ENCODE results near the gene LHX2.

LHX2 gene

DNA sequence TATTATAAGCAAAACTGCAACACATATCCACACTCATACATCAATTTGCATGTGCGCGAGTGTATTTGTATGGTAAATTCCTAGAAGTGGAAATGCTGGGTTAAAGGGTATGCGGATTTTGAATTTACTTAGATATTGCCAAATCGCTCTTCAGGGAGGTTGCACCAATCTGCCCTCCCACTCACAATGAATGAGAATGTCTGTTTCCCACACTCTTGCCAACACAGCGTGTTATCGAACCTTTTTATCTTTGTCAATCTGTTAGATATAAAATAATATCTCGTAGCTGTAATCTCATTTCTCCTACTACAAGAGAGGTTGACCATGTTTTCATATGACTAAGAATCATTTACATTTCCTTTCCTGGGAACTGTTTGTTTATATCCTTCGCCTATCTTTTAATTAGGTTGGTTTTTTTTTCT is 35.7 kb downstream of the LHX2 start:
- in situ Hi-C loops (cut with MboI; ENCODE audit: low sequenced_read_pairs), result loop anchor here (25.0 kb wide), 1 partner anchor 510 kb away; no protein-coding TSS in a partner anchor

DNA sequence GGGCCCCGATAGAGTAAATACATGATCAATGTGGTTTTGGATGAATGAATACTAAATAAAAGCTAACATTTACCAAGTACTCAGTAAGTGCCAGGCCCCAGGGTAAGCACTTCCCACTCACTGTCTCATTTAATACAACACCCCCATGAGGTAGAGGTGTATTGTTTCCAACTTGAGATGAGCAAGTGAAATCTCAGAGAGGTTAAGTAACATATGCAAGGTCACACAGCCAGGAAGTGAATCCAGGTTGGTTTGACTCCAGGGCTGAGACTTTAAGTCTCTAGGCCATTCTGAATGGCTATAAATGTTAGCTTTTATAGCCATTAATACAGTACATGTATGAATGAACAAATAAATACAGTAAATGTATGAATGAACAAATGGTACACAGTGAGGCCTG is 39.4 kb downstream of the LHX2 start:
- in situ Hi-C loops (cut with MboI; ENCODE audit: low sequenced_read_pairs), result no loop called here

GRCh38 chr9:124052401-124052800 is 40.8 kb downstream of the LHX2 start:
- in situ Hi-C loops (cut with MboI; ENCODE audit: low sequenced_read_pairs), result no loop called here

DNA sequence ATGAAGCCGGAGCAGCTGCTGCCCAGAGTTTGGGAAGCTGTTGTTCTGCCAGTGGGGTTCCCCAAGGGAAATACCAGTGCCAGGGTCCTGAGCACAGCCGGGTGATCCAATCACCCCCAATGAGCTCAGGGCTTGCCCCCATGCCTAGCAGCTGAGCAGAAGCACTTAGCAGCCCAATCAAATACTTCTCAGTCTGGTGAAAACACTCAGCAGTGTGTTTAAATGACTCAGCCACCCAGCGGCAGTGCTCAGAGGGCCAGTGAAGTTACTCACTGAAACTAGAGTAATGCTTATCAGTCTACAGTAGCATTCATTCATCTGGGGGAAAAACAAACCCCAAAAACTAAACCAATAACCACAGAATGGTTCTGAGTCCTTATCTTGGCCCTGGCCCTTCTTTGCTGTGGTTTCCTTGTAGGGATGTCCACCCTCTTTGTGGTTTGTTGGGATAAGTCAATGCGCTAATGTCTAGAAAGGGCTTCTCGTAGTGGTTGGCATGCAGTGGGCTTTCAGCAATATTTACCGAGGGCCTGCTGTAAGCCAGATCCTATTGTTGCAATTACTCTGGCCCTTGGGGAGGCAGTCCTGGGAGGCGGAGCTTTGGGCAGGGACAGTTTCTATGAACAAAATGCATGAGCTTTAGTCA is 43.1 kb downstream of the LHX2 start:
- in situ Hi-C loops (cut with MboI; ENCODE audit: low sequenced_read_pairs), result no loop called here

- in situ Hi-C loops (cut with MboI; ENCODE audit: low sequenced_read_pairs), result no loop called here
These were observed 49.5 kb downstream of the LHX2 start for GRCh38 chr9:124060844-124061605.

DNA sequence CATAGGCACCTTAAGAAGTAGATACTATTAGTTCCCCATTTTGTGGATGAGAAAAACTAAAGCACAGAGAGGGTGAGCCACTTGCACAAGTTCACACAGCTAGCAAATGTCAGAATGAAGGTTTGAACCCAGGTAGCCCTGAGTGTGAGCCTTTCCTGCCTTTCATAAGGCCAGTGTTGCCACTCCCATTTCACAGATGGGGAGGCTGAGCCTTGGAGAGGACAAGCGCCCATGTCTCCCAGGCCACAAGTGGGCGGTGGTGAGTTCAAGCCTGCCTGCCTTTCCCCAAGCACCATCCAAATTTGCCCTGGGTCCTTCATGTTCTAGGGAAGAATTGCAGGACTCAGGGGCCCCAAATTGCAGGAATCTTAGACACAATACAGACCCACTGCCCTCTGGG is 50.6 kb downstream of the LHX2 start:
- in situ Hi-C loops (cut with MboI; ENCODE audit: low sequenced_read_pairs), result no loop called here

GRCh38 chr9:124066783-124067577 is 55.4 kb downstream of the LHX2 start:
- in situ Hi-C loops (cut with MboI; ENCODE audit: low sequenced_read_pairs), result no loop called here

GRCh38 chr9:124068251-124068650 is 56.7 kb downstream of the LHX2 start:
- in situ Hi-C loops (cut with MboI; ENCODE audit: low sequenced_read_pairs), result no loop called here

- in situ Hi-C loops (cut with MboI; ENCODE audit: low sequenced_read_pairs), result no loop called here
These were observed 63.2 kb downstream of the LHX2 start for GRCh38 chr9:124074746-124075145.

DNA sequence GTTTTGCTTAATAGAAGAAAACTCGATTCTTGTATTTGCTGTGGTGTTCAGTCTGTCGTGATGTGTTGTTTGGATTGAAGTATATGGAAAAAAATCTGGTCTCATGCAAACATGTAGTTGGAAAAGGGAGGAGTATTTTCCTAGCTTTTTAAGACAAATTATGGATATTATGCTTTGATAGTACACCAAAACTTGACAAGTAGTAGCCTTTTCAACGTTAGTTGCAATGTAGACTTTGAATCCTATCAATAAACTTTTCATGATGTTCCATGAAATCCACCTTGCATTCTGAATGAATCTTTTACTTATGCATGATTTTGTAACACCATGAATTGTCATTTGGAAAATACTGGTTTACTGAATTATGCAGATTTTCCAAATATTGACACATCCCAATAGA is 64.2 kb downstream of the LHX2 start:
- in situ Hi-C loops (cut with MboI; ENCODE audit: low sequenced_read_pairs), result no loop called here

DNA sequence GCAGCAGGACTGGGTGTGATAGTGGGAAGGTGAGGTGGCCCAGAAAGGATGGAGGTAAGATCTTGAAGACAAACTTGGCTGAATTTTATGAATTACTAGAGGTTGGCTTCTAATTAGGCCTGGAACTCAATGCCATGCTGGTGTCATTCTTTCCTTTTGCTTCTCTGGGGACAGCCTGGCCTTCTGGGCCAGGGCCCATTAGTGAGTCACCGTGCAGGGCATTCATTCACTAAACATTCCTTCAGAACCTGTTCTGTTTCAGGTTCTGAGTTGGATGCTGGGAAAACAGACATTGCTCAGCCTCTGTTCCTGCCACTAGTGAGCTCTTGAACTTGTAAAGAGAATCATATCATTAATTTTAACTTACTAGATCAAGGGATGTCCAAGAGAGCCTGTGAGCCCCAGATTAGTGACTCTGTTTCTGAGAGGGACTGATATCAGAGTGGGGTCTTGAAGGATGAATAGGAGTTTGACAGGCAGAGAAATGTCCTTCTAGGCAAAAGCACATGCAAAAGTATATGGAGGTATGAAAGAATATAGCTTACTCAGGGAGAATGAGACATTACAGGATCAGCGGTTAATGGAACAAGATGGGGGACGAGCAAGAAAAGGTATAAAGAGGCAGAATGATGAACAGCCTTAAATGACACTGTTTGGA is 66.5 kb downstream of the LHX2 start:
- in situ Hi-C loops (cut with MboI; ENCODE audit: low sequenced_read_pairs), result no loop called here

DNA sequence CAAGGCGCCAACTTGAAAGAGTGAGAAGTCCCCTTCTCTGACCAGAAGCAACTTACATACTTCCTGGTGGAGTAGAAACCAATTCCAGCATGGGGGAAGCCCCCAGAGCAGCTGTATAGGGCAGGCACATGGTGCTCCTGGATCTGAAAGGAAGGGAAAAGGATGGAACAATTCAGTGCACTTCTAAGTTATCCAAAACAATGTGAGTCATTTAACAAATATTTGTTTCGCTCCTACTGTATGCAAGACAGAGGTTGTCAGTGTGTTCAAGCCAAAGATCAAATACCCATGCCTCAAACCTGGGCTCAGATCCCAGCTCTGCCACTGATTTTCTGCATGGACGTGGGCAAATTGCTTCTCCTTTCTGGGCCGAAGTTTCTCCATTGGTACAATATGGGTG is 67.1 kb downstream of the LHX2 start:
- in situ Hi-C loops (cut with MboI; ENCODE audit: low sequenced_read_pairs), result no loop called here

- in situ Hi-C loops (cut with MboI; ENCODE audit: low sequenced_read_pairs), result no loop called here
These were observed 67.8 kb downstream of the LHX2 start for GRCh38 chr9:124079176-124079925.

DNA sequence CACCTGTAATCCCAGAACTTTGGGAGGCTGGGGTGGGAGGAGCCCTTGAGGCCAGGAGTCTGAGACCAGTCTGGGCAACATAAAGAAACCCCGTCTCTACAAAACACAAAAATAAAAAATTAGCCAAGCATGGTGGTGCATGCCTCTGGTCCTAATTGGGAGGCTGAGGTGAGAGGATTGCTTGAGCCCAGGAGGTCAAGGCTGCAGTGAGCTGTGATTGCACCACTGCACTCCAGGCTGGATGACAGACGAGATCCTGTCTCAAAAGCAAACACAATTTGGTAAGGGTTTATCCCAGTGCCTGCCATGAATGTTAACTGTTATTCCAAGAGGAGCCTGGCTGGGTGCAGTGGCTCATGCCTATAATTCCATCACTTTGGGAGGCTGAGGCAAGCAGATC is 71.1 kb downstream of the LHX2 start:
- in situ Hi-C loops (cut with MboI; ENCODE audit: low sequenced_read_pairs), result no loop called here

All from HL-60/S4 (cell line).